A549 (cell line): ENCODE measurements around the gene ANGPT4.

Experiments used
- EP300 ChIP-seq, 2 experiments: fragments of >200 bp; sonication (Bioruptor Twin); formaldehyde crosslinking; IDR thresholded peaks; 2 replicates in 1 of 2; 3 replicates in 1 of 2; pipeline ENCODE4 v1.6.1; 2016 to 2017
- JUNB ChIP-seq: fragments of >200 bp; sonication (Bioruptor Twin); formaldehyde crosslinking; IDR thresholded peaks from 2 replicates; pipeline ENCODE4 v1.6.1; 2016
- PHF8 ChIP-seq: fragments of 200-600 bp; sonication (generic); IDR thresholded peaks from 2 replicates; pipeline ENCODE4 v1.6.1; 2016; ENCODE audit warnings: low read depth, mild to moderate bottlenecking, antibody characterized with exemption, moderate library complexity, borderline replicate concordance
- POLR2A ChIP-seq: IDR thresholded peaks from 2 replicates; pipeline ENCODE4 v1.6.1; 2012; ENCODE audit warnings: mild to moderate bottlenecking, low read length
- POLR2AphosphoS2 ChIP-seq: conservative IDR thresholded peaks from 2 replicates; pipeline ENCODE4 v1.6.1; 2012; ENCODE audit warnings: low read length, improper control_type of control experiment, inconsistent platforms
- TP53 ChIP-seq: fragments of 250-450 bp; sonication (Bioruptor Pico); IDR thresholded peaks from 2 replicates; pipeline ENCODE4 v1.5.0; 2021; ENCODE audit warnings: mild to moderate bottlenecking, moderate library complexity
- ZC3H11A ChIP-seq: fragments of 450-650 bp; IDR thresholded peaks from 2 replicates; pipeline ENCODE4 v1.6.1; 2014; ENCODE audit warnings: antibody characterized with exemption, mild to moderate bottlenecking
- TF ChIP-seq, protein P1 (sequence below): fragments of >200 bp; sonication (Bioruptor Twin); formaldehyde crosslinking; IDR thresholded peaks from 3 replicates; pipeline ENCODE4 v1.5.1; 2016
- TF ChIP-seq, protein P2 (sequence below): fragments of 150-350 bp; IDR thresholded peaks from 2 replicates; pipeline ENCODE4 v1.6.1; 2014; ENCODE audit warnings: low read depth, mild to moderate bottlenecking, low read length
- TF ChIP-seq, protein P3 (sequence below): fragments of 450-650 bp; IDR thresholded peaks from 2 replicates; pipeline ENCODE4 v1.6.1; 2014; ENCODE audit warnings: antibody characterized with exemption
- TF ChIP-seq, protein P4 (sequence below): fragments of 200-600 bp; sonication (generic); IDR thresholded peaks from 2 replicates; pipeline ENCODE4 v1.6.1; 2016; ENCODE audit warnings: antibody characterized with exemption, mild to moderate bottlenecking, moderate library complexity
- TF ChIP-seq, protein P5 (sequence below): IDR thresholded peaks from 2 replicates; pipeline ENCODE4 v1.6.1; 2012

DNA sequence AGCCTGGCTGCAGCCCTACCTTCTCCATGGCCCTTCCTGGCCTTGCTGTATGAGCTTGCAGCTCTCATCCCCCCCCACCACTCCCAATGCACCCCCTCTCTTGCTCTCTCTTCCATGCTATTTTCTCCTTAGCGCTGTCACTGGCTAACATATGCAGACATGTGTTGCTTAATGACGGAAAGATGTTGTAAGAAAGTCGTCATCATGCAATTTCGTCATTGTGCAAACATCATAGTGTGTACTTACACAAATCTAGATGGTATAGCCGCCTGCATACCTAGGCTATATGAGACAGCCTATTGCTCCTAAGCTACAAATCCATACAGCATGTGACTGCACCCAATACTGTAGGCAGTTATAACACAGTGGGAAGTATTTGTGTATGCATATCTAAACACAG is 27.0 kb downstream of the ANGPT4 start:
- TF ChIP-seq ZC3H11A (no peak), POLR2A (no peak), POLR2AphosphoS2 (no peak), JUNB (no peak), TP53 (CRISPR knock-in tag) (no peak), EP300 (IDR thresholded peaks at IDR 0.05) (no peak), PHF8 (no peak)
- TF ChIP-seq, protein P1, sequence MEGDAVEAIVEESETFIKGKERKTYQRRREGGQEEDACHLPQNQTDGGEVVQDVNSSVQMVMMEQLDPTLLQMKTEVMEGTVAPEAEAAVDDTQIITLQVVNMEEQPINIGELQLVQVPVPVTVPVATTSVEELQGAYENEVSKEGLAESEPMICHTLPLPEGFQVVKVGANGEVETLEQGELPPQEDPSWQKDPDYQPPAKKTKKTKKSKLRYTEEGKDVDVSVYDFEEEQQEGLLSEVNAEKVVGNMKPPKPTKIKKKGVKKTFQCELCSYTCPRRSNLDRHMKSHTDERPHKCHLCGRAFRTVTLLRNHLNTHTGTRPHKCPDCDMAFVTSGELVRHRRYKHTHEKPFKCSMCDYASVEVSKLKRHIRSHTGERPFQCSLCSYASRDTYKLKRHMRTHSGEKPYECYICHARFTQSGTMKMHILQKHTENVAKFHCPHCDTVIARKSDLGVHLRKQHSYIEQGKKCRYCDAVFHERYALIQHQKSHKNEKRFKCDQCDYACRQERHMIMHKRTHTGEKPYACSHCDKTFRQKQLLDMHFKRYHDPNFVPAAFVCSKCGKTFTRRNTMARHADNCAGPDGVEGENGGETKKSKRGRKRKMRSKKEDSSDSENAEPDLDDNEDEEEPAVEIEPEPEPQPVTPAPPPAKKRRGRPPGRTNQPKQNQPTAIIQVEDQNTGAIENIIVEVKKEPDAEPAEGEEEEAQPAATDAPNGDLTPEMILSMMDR = no peak
- TF ChIP-seq, protein P2, sequence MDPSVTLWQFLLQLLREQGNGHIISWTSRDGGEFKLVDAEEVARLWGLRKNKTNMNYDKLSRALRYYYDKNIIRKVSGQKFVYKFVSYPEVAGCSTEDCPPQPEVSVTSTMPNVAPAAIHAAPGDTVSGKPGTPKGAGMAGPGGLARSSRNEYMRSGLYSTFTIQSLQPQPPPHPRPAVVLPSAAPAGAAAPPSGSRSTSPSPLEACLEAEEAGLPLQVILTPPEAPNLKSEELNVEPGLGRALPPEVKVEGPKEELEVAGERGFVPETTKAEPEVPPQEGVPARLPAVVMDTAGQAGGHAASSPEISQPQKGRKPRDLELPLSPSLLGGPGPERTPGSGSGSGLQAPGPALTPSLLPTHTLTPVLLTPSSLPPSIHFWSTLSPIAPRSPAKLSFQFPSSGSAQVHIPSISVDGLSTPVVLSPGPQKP = no peak
- TF ChIP-seq, protein P3, sequence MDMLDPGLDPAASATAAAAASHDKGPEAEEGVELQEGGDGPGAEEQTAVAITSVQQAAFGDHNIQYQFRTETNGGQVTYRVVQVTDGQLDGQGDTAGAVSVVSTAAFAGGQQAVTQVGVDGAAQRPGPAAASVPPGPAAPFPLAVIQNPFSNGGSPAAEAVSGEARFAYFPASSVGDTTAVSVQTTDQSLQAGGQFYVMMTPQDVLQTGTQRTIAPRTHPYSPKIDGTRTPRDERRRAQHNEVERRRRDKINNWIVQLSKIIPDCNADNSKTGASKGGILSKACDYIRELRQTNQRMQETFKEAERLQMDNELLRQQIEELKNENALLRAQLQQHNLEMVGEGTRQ = no peak
- TF ChIP-seq, protein P4, sequence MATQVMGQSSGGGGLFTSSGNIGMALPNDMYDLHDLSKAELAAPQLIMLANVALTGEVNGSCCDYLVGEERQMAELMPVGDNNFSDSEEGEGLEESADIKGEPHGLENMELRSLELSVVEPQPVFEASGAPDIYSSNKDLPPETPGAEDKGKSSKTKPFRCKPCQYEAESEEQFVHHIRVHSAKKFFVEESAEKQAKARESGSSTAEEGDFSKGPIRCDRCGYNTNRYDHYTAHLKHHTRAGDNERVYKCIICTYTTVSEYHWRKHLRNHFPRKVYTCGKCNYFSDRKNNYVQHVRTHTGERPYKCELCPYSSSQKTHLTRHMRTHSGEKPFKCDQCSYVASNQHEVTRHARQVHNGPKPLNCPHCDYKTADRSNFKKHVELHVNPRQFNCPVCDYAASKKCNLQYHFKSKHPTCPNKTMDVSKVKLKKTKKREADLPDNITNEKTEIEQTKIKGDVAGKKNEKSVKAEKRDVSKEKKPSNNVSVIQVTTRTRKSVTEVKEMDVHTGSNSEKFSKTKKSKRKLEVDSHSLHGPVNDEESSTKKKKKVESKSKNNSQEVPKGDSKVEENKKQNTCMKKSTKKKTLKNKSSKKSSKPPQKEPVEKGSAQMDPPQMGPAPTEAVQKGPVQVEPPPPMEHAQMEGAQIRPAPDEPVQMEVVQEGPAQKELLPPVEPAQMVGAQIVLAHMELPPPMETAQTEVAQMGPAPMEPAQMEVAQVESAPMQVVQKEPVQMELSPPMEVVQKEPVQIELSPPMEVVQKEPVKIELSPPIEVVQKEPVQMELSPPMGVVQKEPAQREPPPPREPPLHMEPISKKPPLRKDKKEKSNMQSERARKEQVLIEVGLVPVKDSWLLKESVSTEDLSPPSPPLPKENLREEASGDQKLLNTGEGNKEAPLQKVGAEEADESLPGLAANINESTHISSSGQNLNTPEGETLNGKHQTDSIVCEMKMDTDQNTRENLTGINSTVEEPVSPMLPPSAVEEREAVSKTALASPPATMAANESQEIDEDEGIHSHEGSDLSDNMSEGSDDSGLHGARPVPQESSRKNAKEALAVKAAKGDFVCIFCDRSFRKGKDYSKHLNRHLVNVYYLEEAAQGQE = no peak
- TF ChIP-seq, protein P5, sequence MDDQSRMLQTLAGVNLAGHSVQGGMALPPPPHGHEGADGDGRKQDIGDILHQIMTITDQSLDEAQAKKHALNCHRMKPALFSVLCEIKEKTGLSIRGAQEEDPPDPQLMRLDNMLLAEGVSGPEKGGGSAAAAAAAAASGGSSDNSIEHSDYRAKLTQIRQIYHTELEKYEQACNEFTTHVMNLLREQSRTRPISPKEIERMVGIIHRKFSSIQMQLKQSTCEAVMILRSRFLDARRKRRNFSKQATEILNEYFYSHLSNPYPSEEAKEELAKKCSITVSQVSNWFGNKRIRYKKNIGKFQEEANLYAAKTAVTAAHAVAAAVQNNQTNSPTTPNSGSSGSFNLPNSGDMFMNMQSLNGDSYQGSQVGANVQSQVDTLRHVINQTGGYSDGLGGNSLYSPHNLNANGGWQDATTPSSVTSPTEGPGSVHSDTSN = no peak
